Hepatocyte (in vitro differentiated cells): ENCODE data around the gene KCNJ5. TPM values are rescaled to one million over a fixed set of nuclear protein-coding genes. Genes with fewer than 3 reads are reported as not detected.

Experiments
- DNase-seq: peaks from one replicate; pipeline ENCODE4 v3.0.0-alpha.2; 2016; ENCODE audit warnings: low spot score
- H2AFZ ChIP-seq: fragments of 200-600 bp; sonication (generic); 2 replicates; pipeline ENCODE4 v1.6.0; 2016; ENCODE audit warnings: antibody characterized with exemption, mild to moderate bottlenecking
- H3K27ac ChIP-seq: fragments of 200-600 bp; sonication (generic); 2 replicates; pipeline ENCODE4 v1.5.1; 2016; ENCODE audit warnings: mild to moderate bottlenecking
- H3K27me3 ChIP-seq: fragments of 200-600 bp; sonication (generic); 2 replicates; pipeline ENCODE4 v1.6.1; 2016
- H3K36me3 ChIP-seq: fragments of 200-600 bp; sonication (generic); replicated peaks from 2 replicates; pipeline ENCODE4 v1.5.1; 2016; ENCODE audit warnings: low read depth; ENCODE audit not compliant: insufficient read depth
- H3K4me1 ChIP-seq: fragments of 200-600 bp; sonication (generic); 2 replicates; pipeline ENCODE4 v1.5.1; 2016; ENCODE audit warnings: mild to moderate bottlenecking, moderate library complexity; ENCODE audit not compliant: insufficient read depth
- H3K4me2 ChIP-seq: fragments of 200-600 bp; sonication (generic); 2 replicates; pipeline ENCODE4 v1.6.0; 2016
- H3K4me3 ChIP-seq: fragments of 200-600 bp; sonication (generic); 2 replicates; pipeline ENCODE4 v1.5.1; 2016; ENCODE audit warnings: mild to moderate bottlenecking
- H3K79me2 ChIP-seq: fragments of 200-600 bp; sonication (generic); 2 replicates; pipeline ENCODE4 v1.6.0; 2017; ENCODE audit warnings: mild to moderate bottlenecking
- H3K9me2 ChIP-seq: fragments of 200-600 bp; sonication (generic); replicated peaks from 2 replicates; pipeline ENCODE4 v1.6.0; 2017; ENCODE audit warnings: mild to moderate bottlenecking; ENCODE audit not compliant: insufficient read depth
- H3K9me3 ChIP-seq: fragments of 200-600 bp; sonication (generic); 2 replicates; pipeline ENCODE4 v1.5.1; 2016; ENCODE audit warnings: low read depth, mild to moderate bottlenecking
- H4K20me1 ChIP-seq: fragments of 200-600 bp; sonication (generic); 2 replicates; pipeline ENCODE4 v1.6.0; 2016; ENCODE audit warnings: mild to moderate bottlenecking; ENCODE audit not compliant: insufficient read depth, poor library complexity, severe bottlenecking
- CTCF ChIP-seq: fragments of 200-600 bp; sonication (generic); IDR thresholded peaks from 2 replicates; pipeline ENCODE4 v1.5.1; 2016; ENCODE audit warnings: antibody characterized with exemption, mild to moderate bottlenecking; ENCODE audit not compliant: poor library complexity
- EZH2 ChIP-seq: fragments of 200-600 bp; sonication (generic); IDR thresholded peaks from 2 replicates; pipeline ENCODE4 v1.6.1; 2016; ENCODE audit warnings: antibody characterized with exemption, mild to moderate bottlenecking, borderline replicate concordance
- EZH2phosphoT487 ChIP-seq: fragments of 200-600 bp; sonication (generic); IDR thresholded peaks from one replicate; pipeline ENCODE4 v1.6.1; 2018; ENCODE audit warnings: antibody characterized with exemption, mild to moderate bottlenecking, low read depth, moderate library complexity; ENCODE audit not compliant: unreplicated experiment, severe bottlenecking
- WGBS: methylation state at CpG from one replicate; pipeline ENCODE4 v1.1.6; 2016; ENCODE audit warnings: low lambda C conversion rate; ENCODE audit errors: missing lambda C conversion rate; 5-methylcytosine and 5-hydroxymethylcytosine counted together
- polyA plus RNA-seq: library from polyadenylated mRNA; unstranded; fragments of >200 nt; fragmentation: Nextera tagmentation; extraction: Ambion mirVana; gene quantifications from 2 replicates; pipeline ENCODE4 v1.2.1, GENCODE V29; 2016
- total RNA-seq: library from RNA; depleted of rRNA; stranded (reverse); fragments of >200 nt; gene quantifications from 2 replicates; pipeline ENCODE4 v1.2.3, GENCODE V29; 2014

The KCNJ5 gene
- total and polyA plus RNA-seq, 2 experiments from 2014 or later, result 1.00 to 1.2 TPM

GRCh38 chr11:128941573-128942271 lies 50.6 kb downstream of the KCNJ5 start:
- no peaks in the 10 kb centered on the region for H4K20me1 ChIP-seq
- TF ChIP-seq EZH2phosphoT487 (no peak), EZH2 (no peak), CTCF (no peak)
- H3K4me1 ChIP-seq, result no peaks in the 10 kb centered on the region
- H3K9me2 ChIP-seq, result no peaks in the 10 kb centered on the region
- DNase-seq, result no peak
- no peak overlapping the region for H3K27ac ChIP-seq
- WGBS, result 90% methylated on average over 14 of the region's 14 CpGs
- no peak overlapping the region for H2AFZ ChIP-seq
- no peak overlapping the region for H3K4me3 ChIP-seq
- no peaks in the 10 kb centered on the region for H3K36me3 ChIP-seq
- H3K79me2 ChIP-seq, result no peaks in the 10 kb centered on the region
- no peak overlapping the region for H3K4me2 ChIP-seq
- no peaks in the 10 kb centered on the region for H3K27me3 ChIP-seq
- no peaks in the 10 kb centered on the region for H3K9me3 ChIP-seq

GRCh38 chr11:128942272-128942612 lies 51.1 kb downstream of the KCNJ5 start:
- Histone ChIP-seq H2AFZ (no peak overlapping the region), H3K4me3 (no peak overlapping the region), H3K4me2 (no peak overlapping the region), H3K27ac (no peak overlapping the region), H3K4me1 (no peaks in the 10 kb centered on the region), H3K9me3 (no peaks in the 10 kb centered on the region), H4K20me1 (no peaks in the 10 kb centered on the region), H3K79me2 (no peaks in the 10 kb centered on the region), H3K36me3 (no peaks in the 10 kb centered on the region), H3K9me2 (no peaks in the 10 kb centered on the region), H3K27me3 (no peaks in the 10 kb centered on the region)
- 98% methylated on average over 13 of the region's 13 CpGs for WGBS
- no peak for DNase-seq
- TF ChIP-seq EZH2phosphoT487 (no peak), EZH2 (no peak), CTCF (no peak)

GRCh38 chr11:128942817-128943427 lies 51.8 kb downstream of the KCNJ5 start, which contains the start of gene TP53AIP1:
Gene TP53AIP1, minus strand, starts transcription at chr11:128942871. Its CDS starts 5,053 bp downstream, at chr11:128937818.
- DNase-seq, result no peak
- H4K20me1 ChIP-seq, result no peaks in the 10 kb centered on the region
- 86% methylated on average over 21 of the region's 21 CpGs for WGBS
- H3K27me3 ChIP-seq, result no peaks in the 10 kb centered on the region
- no peak within 1 kb of the TSS for H3K27ac ChIP-seq
- no peak within 1 kb of the TSS for H2AFZ ChIP-seq
- no peaks in the 10 kb centered on the region for H3K79me2 ChIP-seq
- TF ChIP-seq CTCF (no peak), EZH2 (no peak), EZH2phosphoT487 (no peak)
- H3K4me2 ChIP-seq, result no peak within 1 kb of the TSS
- no peak within 1 kb of the TSS for H3K4me3 ChIP-seq
- H3K9me3 ChIP-seq, result no peaks in the 10 kb centered on the region
- no peaks in the 10 kb centered on the region for H3K36me3 ChIP-seq
- no peaks in the 10 kb centered on the region for H3K9me2 ChIP-seq
- H3K4me1 ChIP-seq, result no peaks in the 10 kb centered on the region
